ENCODE results near the gene HSPA4.

DNA sequence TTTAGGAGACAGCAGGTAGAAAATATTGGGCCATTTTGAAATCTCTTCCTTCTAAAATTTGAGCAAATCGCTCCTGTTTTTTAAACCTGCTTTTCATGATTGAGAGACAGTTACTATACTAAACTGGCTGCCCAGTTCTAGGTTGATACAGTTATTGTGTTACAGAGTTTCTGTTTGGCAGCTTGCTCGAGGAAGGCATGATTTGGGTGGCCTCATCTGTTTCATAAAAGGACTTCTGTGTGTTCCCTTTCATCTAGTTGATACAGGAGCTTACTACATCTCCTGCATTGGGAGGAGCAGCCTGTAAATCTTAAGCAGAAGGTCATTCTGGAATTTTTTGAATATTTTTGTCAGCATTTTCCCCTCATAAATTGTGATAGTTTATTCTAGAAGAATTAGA is 14.2 kb downstream of the HSPA4 start:
- TF ChIP-seq EZH2 (IDR thresholded peaks at IDR 0.05; ENCODE audit: insufficient read depth, poor library complexity, severe bottlenecking) = no peak
- TF ChIP-seq EZH2phosphoT487 (IDR thresholded peaks at IDR 0.05; ENCODE audit: insufficient read depth, low read depth) = no peak
